Ramos (cell line): ENCODE results near the gene HLA-F.

Source experiments
- in situ Hi-C: fragments of 300-500 bp; cut with MboI; formaldehyde crosslinking; loops from one replicate; pipeline ENCODE4 v1.14.3; 2022; ENCODE audit warnings: low sequenced_read_pairs; ENCODE audit not compliant: unreplicated experiment

Gene HLA-F

GRCh38 chr6:29723666-29724588 lies 693 bp downstream of the HLA-F start:
- in situ Hi-C loops = no loop called here

- in situ Hi-C loops = no loop called here
Observed at GRCh38 chr6:29724937-29725869, 2.0 kb downstream of the HLA-F start.

GRCh38 chr6:29726001-29726400 lies 2.8 kb downstream of the HLA-F start:
- in situ Hi-C loops = no loop called here

DNA sequence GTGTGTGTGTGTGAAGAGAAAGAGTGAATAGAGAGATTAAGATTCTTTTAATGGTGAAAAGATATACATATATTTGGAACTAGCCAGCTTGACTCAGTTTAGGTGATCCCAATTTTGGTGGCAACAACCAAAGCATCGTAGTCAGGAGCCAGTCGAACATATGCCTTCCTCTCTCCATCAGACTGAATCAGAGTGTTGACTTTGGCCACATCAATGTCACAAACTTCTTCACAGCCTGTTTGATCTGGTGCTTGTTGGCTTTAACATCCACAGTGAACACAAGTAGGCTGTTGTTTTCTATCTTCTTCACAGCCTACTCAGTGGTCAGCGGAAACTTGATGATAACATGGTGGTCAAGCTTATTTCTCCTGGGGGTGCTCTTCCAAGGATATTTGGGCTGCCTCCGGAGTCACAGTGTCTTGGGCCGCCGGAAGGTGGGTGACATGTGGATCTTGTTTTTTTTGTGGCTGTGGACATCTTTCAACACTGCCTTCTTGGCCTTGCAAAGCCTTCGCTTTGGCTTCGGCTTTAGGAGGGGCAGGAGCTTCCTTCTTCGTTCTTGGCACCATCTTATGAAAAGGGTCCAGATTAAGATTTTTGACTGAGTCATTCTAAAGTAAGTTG lies 3.4 kb downstream of the HLA-F start:
- in situ Hi-C loops = no loop called here

DNA sequence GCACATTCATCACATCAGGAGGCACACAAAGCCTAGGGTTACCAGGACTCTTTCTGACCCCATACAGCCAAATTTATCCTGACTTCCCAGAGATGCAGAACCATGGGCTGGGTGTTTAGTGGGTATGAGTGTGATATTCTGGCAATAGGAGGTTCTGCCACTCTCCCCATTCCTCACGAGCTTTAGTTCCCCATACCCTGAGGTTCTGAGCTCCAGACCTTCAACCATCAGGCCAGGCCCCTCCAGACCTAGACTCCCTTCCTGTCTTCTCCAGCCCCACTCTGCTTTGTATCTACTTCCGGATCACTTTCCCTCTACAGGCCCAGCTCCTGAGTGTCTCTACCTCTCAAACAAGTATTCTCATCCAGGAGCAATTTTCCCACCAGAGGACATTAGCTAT lies 4.4 kb downstream of the HLA-F start:
- in situ Hi-C loops = no loop called here

DNA sequence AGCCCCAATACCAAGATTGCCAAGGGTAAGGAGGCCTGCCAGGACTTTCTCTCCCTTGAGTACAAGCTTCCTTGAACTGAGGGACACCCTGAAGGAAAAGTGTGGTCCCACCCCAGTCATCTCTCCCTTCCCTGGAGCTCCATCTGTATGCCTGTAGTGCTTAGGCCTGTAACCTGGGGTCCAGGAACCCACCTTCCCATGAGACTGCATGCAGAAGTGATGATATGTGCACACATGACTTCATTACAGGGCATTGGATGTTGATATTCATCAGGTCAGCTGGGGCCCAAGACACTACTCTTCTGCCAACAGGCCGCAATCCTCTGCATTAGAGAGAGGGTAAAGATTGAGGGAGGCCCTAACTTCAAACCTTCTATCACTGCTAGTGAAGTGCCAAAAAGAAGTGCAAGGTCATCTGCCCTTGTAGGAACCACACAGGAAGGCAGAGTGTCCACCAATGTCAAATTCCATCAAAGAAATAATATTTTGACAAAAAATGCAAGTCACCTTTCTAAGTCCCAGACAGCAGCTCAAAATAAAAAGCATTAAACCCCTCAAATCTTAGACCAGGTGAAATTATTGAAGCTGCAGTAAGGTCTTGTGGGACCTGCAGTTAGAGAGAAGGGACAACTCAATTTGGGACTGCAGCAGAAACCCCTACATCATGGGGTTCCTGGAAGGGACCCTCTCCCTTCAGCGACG lies 5.1 kb downstream of the HLA-F start:
- in situ Hi-C loops = no loop called here

- in situ Hi-C loops = no loop called here
Observed at GRCh38 chr6:29728875-29729270, 5.6 kb downstream of the HLA-F start.

DNA sequence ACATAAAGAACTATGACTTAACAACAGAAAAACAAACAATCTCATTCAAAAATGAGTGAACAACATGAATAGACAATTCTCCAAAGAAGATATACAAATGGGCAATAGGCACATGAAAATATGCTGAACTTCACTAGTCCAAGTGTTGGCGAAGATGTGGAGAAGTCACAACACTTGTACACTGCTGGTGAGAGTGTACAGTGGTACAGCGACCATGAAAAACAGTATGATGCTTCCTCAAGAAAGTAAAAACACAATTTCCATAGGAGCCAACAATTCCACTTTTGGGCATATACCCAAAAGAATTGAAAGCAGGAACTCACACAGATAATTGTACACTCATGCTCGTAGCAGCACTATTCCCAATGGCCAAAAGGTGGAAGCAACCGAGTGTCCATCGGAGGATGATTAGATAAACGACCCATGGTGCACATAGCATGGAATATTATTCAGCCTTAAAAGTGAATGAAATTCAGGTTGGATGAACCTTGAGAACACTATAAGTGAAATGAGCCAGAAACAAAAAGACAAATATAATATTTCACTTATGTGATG lies 6.6 kb downstream of the HLA-F start:
- in situ Hi-C loops = no loop called here

DNA sequence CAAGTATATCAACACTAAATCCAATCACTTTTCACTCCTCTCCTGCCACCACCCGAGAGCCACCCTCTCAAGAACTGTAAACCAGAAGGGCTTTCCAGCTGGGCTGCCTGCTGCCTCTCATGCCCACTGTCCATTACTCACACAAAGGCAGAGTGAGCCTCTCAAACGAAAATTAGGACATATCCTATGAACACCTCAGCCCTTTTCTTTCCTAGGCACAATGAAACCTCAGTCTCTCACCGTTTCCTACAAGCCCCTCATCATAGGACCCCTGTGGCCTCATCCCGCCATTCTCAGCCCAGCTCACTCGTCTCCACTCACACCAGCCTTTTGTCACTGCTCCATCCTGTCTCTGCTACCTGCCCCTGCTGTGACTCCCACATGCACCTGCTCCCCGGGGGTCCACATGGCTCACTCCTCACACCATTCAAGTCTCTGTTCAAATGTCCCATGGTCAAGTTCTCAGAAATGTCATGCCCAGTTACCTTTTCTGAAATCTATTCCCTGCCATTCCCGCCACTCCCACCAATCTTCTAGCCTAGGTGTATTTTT lies 7.4 kb downstream of the HLA-F start:
- in situ Hi-C loops = no loop called here

- in situ Hi-C loops = no loop called here
Observed at GRCh38 chr6:29731281-29731680, 8.0 kb downstream of the HLA-F start.

DNA sequence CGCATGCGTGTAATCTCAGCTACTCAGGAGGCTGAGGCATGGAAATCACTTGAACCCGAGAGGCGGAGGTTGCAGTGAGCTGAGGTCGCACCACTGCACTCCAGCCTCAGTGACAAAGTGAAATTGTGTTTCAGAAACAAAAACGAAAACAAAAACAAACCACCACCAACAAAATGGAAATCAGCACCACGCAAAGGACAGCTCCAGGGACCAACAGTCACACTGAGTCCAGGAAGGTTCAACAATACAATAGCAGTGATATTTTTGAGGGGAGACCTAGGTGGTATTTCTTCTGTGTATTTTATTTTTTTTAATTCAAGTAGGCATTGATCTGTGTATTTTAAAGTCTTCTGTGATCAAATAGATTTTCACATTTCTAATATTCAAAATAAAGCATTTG lies 9.8 kb downstream of the HLA-F start:
- in situ Hi-C loops = no loop called here

GRCh38 chr6:29734046-29735018 lies 11.1 kb downstream of the HLA-F start:
- in situ Hi-C loops = no loop called here

DNA sequence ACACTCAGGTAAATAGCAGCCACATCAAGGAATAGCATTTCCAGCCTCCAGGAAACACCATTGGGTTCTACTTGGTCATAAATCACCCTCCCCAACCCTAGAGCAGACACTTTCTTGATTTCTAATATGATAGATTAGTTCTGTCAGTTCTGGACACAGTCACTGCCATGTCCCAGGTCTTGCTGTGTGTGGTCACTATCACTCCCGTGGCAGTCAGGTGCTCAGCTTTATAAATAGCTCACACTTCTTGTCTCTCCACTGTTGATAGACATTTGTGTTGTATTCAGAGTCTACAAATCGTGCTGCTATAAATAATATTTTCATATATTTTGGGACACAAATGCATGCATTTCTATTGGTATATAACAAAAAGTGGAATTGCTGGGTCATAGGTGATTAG lies 13.3 kb downstream of the HLA-F start:
- in situ Hi-C loops = no loop called here

- in situ Hi-C loops = no loop called here
Observed at GRCh38 chr6:29737707-29738630, 14.7 kb downstream of the HLA-F start.

GRCh38 chr6:29739136-29739881 lies 16.1 kb downstream of the HLA-F start:
- in situ Hi-C loops = no loop called here

- in situ Hi-C loops = no loop called here
Observed at GRCh38 chr6:29739882-29740261, 16.6 kb downstream of the HLA-F start.

DNA sequence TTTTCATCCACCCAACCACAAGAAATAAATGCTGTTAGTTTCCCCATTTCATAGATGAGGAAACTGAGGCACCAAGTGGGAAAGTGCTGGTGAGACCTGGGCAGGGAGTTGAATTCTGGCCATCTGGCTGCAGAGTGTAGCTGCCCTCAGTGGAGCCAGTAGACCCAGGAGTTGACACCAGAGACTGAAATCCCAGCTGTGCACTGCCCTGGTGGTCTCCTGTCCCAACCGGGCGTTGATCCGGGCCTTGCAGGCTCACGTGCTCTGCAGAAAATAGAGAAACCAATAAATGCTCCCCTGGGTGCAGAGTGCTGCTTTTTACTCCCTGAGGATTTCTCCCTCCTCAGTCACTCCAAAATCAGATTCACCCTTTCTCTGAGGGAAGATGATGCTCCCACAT lies 18.4 kb downstream of the HLA-F start:
- in situ Hi-C loops = no loop called here
